ENCODE results near the gene C3orf22. TPM values are rescaled to one million over a fixed set of nuclear protein-coding genes. Genes with fewer than 3 reads are reported as not detected.

Gene C3orf22
- polyA plus RNA-seq, 3 donors = not detected

- H3K4me3 ChIP-seq (replicated peaks in 1 of 3; ENCODE audit: low read depth in 2 of 3, low read length in 3 of 3) = no peak overlapping the region
- no peak overlapping the region for H3K9ac ChIP-seq (ENCODE audit: insufficient read depth, low read length, poor library complexity, severe bottlenecking)
- Mint-ChIP-seq H3K9me3 (peaks cover 0 to 3% (median 0%) of the 10 kb centered on the region in 7 donors), H3K27ac (no peak overlapping the region), H3K4me1 (peaks cover 39% of the 10 kb centered on the region), H3K36me3 (peaks cover 10 to 18% of the 10 kb centered on the region in 2 donors), H3K27me3 (ENCODE audit: low read depth in 3 of 3) (peaks cover 1 to 9% (median 4%) of the 10 kb centered on the region in 3 donors), H3K4me3 (no peak overlapping the region)
- no peaks in the 10 kb centered on the region for H3K9me3 ChIP-seq (replicated peaks in 1 of 2; ENCODE audit: control insufficient read depth in 1 of 2, insufficient read depth in 1 of 2, low read length in 2 of 2)
- no peak overlapping the region for H2AFZ ChIP-seq (ENCODE audit: insufficient read depth, low read depth, low read length, poor library complexity, severe bottlenecking)
- DNase-seq = no peak
- intact Hi-C loops (cut with micrococcal nuclease) = no loop called here
- H3K4me1 ChIP-seq (ENCODE audit: control insufficient read depth in 1 of 2, insufficient read depth in 2 of 2, low read length in 2 of 2) = peaks cover 33 to 36% of the 10 kb centered on the region in 2 donors
- no peak overlapping the region for H3K27ac ChIP-seq (ENCODE audit: low read depth in 1 of 2, low read length in 2 of 2)
- H4K20me1 ChIP-seq (ENCODE audit: insufficient read depth, low read length) = no peaks in the 10 kb centered on the region
- no peaks in the 10 kb centered on the region for H3K27me3 ChIP-seq (ENCODE audit: control insufficient read depth in 2 of 2, insufficient read depth in 2 of 2, low read length in 2 of 2)
- WGBS (ENCODE audit: insufficient coverage) = 91% methylated on average over 3 of the region's 5 CpGs
- H3K79me2 ChIP-seq (ENCODE audit: insufficient read depth, low read length) = no peaks in the 10 kb centered on the region
- TF ChIP-seq, protein P1, sequence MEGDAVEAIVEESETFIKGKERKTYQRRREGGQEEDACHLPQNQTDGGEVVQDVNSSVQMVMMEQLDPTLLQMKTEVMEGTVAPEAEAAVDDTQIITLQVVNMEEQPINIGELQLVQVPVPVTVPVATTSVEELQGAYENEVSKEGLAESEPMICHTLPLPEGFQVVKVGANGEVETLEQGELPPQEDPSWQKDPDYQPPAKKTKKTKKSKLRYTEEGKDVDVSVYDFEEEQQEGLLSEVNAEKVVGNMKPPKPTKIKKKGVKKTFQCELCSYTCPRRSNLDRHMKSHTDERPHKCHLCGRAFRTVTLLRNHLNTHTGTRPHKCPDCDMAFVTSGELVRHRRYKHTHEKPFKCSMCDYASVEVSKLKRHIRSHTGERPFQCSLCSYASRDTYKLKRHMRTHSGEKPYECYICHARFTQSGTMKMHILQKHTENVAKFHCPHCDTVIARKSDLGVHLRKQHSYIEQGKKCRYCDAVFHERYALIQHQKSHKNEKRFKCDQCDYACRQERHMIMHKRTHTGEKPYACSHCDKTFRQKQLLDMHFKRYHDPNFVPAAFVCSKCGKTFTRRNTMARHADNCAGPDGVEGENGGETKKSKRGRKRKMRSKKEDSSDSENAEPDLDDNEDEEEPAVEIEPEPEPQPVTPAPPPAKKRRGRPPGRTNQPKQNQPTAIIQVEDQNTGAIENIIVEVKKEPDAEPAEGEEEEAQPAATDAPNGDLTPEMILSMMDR (IDR thresholded peaks at IDR 0.05) = no peak
- H3K4me2 ChIP-seq (replicated peaks; ENCODE audit: extremely low read depth, low read length, poor library complexity, severe bottlenecking) = no peak overlapping the region
- H3K36me3 ChIP-seq (replicated peaks in 1 of 2; ENCODE audit: control insufficient read depth in 1 of 2, insufficient read depth in 2 of 2, low read length in 2 of 2) = peaks cover 3 to 10% of the 10 kb centered on the region in 2 donors
These were observed 13.2 kb downstream of the C3orf22 start for GRCh38 chr3:126545544-126545943.

DNA sequence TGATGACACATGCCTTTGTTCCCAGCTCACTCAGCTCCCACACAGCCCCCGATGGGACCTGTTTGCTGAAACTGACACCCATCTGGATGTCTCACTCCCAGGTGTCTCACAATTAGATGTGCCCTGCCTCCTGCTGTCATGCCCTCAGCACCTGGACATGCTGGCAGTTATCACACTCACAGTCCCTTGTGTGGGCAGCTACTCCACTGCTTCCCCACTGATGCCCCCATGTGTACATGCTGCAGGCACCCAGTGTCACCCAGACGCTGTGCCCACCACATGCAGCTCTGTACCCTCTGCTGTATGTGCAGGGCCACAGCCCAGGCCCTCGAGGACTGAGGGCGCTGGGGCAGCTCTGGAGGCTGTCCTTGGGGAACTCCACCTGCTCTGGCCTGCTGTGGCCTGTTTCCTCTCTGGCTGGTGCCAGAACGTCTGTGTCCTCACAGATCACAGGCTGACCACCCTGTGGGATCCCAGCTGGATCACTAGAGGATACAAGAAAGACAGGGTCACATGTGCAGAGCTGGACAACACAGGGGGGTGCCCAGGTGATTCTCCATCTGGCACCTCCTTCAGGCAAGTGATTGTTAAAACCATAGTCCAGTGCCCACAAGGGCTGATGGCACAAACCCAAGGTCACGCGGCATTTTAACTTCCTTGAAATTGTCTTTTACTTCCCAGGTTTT lies 14.0 kb downstream of the C3orf22 start:
- Histone ChIP-seq H3K27ac (ENCODE audit: low read depth in 1 of 2, low read length in 2 of 2) (peak overlapping the region in 1 of 2 donors; percentile 12), H3K9me3 (replicated peaks in 1 of 2; ENCODE audit: control insufficient read depth in 1 of 2, insufficient read depth in 1 of 2, low read length in 2 of 2) (no peaks in the 10 kb centered on the region), H2AFZ (ENCODE audit: insufficient read depth, low read depth, low read length, poor library complexity, severe bottlenecking) (peak overlapping the region; percentile 23), H3K9ac (ENCODE audit: insufficient read depth, low read length, poor library complexity, severe bottlenecking) (peak overlapping the region; percentile 16), H3K4me3 (replicated peaks in 1 of 3; ENCODE audit: low read depth in 2 of 3, low read length in 3 of 3) (no peak overlapping the region), H4K20me1 (ENCODE audit: insufficient read depth, low read length) (no peaks in the 10 kb centered on the region), H3K36me3 (replicated peaks in 1 of 2; ENCODE audit: control insufficient read depth in 1 of 2, insufficient read depth in 2 of 2, low read length in 2 of 2) (peaks cover 3 to 10% of the 10 kb centered on the region in 2 donors), H3K4me2 (replicated peaks; ENCODE audit: extremely low read depth, low read length, poor library complexity, severe bottlenecking) (no peak overlapping the region), H3K4me1 (ENCODE audit: control insufficient read depth in 1 of 2, insufficient read depth in 2 of 2, low read length in 2 of 2) (peaks cover 38 to 41% of the 10 kb centered on the region in 2 donors), H3K79me2 (ENCODE audit: insufficient read depth, low read length) (no peaks in the 10 kb centered on the region), H3K27me3 (ENCODE audit: control insufficient read depth in 2 of 2, insufficient read depth in 2 of 2, low read length in 2 of 2) (no peaks in the 10 kb centered on the region)
- peaks cover 16 to 24% of the 10 kb centered on the region in 2 donors for H3K36me3 Mint-ChIP-seq
- peaks cover 0 to 7% (median 4%) of the 10 kb centered on the region in 3 donors for H3K27me3 Mint-ChIP-seq (ENCODE audit: low read depth in 3 of 3)
- peaks cover 43% of the 10 kb centered on the region for H3K4me1 Mint-ChIP-seq
- H3K4me3 Mint-ChIP-seq = no peak overlapping the region
- peak overlapping the region in 2 of 7 donors; percentile 19 to 60 for H3K27ac Mint-ChIP-seq
- intact Hi-C loops (cut with micrococcal nuclease) = no loop called here
- 67% methylated on average over 5 of the region's 7 CpGs for WGBS (ENCODE audit: insufficient coverage)
- peaks cover 0 to 3% (median 0%) of the 10 kb centered on the region in 7 donors for H3K9me3 Mint-ChIP-seq
- TF ChIP-seq, protein P1 (IDR thresholded peaks at IDR 0.05) = no peak
- no peak for DNase-seq
